Right lobe of liver (tissue), 4 donors: Measurements from ENCODE around the gene LIPM.

Experiments used
- POLR2A ChIP-seq: fragments of 450-650 bp; IDR thresholded peaks from one replicate; pipeline ENCODE4 v1.6.1; 2017; ENCODE audit warnings: antibody characterized with exemption, mild to moderate bottlenecking
- TF ChIP-seq, protein P1 (sequence below), 4 donors: fragments of 200-600 bp in 3 of 4; fragments of 450-650 bp in 1 of 4; IDR thresholded peaks; one replicate each; pipeline versions ENCODE4 v1.5.1 to v1.8.0; 2016 to 2022; ENCODE audit warnings: antibody characterized with exemption in 4 of 4, mild to moderate bottlenecking in 2 of 4
- donor health status: DM: no; HTN: no; CAD: no.
- donor health status: DM: no; HTN: no; CAD: no.
- donor health status: DM: no; HTN: yes; CAD: no.

- TF ChIP-seq, protein P1, sequence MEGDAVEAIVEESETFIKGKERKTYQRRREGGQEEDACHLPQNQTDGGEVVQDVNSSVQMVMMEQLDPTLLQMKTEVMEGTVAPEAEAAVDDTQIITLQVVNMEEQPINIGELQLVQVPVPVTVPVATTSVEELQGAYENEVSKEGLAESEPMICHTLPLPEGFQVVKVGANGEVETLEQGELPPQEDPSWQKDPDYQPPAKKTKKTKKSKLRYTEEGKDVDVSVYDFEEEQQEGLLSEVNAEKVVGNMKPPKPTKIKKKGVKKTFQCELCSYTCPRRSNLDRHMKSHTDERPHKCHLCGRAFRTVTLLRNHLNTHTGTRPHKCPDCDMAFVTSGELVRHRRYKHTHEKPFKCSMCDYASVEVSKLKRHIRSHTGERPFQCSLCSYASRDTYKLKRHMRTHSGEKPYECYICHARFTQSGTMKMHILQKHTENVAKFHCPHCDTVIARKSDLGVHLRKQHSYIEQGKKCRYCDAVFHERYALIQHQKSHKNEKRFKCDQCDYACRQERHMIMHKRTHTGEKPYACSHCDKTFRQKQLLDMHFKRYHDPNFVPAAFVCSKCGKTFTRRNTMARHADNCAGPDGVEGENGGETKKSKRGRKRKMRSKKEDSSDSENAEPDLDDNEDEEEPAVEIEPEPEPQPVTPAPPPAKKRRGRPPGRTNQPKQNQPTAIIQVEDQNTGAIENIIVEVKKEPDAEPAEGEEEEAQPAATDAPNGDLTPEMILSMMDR (IDR thresholded peaks at IDR 0.05) = no peak
- no peak for TF ChIP-seq POLR2A
Observed at GRCh38 chr10:88782222-88782621, 20.3 kb upstream of the LIPM start.
